ENCODE results near the gene EPHB2.

Gene EPHB2

GRCh38 chr1:22814176-22815042 is 103.8 kb downstream of the EPHB2 start:
- Histone ChIP-seq H3K36me3 (ENCODE audit: low read depth) (no peaks in the 10 kb centered on the region), H3K27me3 (ENCODE audit: insufficient read depth, poor library complexity, severe bottlenecking) (no peaks in the 10 kb centered on the region), H3K27ac (ENCODE audit: poor library complexity, severe bottlenecking) (no peak overlapping the region), H3K4me3 (ENCODE audit: severe bottlenecking) (no peak overlapping the region), H3K9me3 (ENCODE audit: severe bottlenecking) (no peaks in the 10 kb centered on the region), H3K4me1 (ENCODE audit: insufficient read depth, poor library complexity, severe bottlenecking) (peaks cover 6% of the 10 kb centered on the region)
- TF ChIP-seq CTCF (IDR thresholded peaks at IDR 0.05; ENCODE audit: poor library complexity, severe bottlenecking), result no peak
- ATAC-seq (ENCODE audit: low read depth), result no peak
- no peak for DNase-seq (ENCODE audit: low spot score)

GRCh38 chr1:22815043-22815365 is 104.4 kb downstream of the EPHB2 start:
- Histone ChIP-seq H3K27me3 (ENCODE audit: insufficient read depth, poor library complexity, severe bottlenecking) (no peaks in the 10 kb centered on the region), H3K4me1 (ENCODE audit: insufficient read depth, poor library complexity, severe bottlenecking) (peaks cover 6% of the 10 kb centered on the region), H3K4me3 (ENCODE audit: severe bottlenecking) (no peak overlapping the region), H3K36me3 (ENCODE audit: low read depth) (no peaks in the 10 kb centered on the region), H3K9me3 (ENCODE audit: severe bottlenecking) (no peaks in the 10 kb centered on the region), H3K27ac (ENCODE audit: poor library complexity, severe bottlenecking) (no peak overlapping the region)
- no peak for TF ChIP-seq CTCF (IDR thresholded peaks at IDR 0.05; ENCODE audit: poor library complexity, severe bottlenecking)
- ATAC-seq (ENCODE audit: low read depth) (no peak), DNase-seq (ENCODE audit: low spot score) (no peak)

DNA sequence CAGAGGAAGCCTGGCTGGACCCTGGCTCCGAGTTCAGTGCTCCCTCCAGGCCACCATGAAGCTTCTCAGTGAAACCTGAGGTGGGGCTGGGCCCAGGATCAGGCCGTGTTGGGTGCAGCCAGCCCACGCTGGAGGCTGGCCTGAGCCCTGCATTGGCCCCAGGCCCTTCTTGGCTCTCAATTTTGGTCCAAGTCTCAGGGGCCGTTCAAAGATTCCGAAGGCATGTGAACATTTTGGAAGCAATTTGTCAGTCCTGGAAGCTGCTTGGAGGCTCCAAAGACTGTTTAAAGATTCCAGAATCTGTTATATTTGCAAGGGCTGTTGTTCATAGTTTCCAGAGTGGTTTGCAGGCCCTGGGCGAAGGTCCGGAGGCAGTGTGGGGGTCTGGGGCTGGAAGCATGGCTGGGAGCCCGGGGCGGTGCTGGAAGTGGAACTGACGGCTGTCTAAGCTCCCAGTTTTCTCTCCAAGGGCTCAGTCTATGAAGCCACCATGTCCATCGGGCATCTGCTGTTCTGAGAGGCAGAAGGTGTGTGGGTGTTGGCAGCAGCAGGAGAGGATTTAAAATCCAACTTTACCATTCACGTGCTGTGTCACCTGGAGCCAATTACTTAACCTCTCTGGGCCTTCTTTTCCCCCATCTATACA is 104.9 kb downstream of the EPHB2 start:
- Histone ChIP-seq H3K4me3 (ENCODE audit: severe bottlenecking) (no peak overlapping the region), H3K4me1 (ENCODE audit: insufficient read depth, poor library complexity, severe bottlenecking) (peaks cover 6% of the 10 kb centered on the region), H3K36me3 (ENCODE audit: low read depth) (no peaks in the 10 kb centered on the region), H3K27me3 (ENCODE audit: insufficient read depth, poor library complexity, severe bottlenecking) (no peaks in the 10 kb centered on the region), H3K9me3 (ENCODE audit: severe bottlenecking) (no peaks in the 10 kb centered on the region), H3K27ac (ENCODE audit: poor library complexity, severe bottlenecking) (no peak overlapping the region)
- DNase-seq (ENCODE audit: low spot score), result no peak
- TF ChIP-seq CTCF (IDR thresholded peaks at IDR 0.05; ENCODE audit: poor library complexity, severe bottlenecking), result no peak
- ATAC-seq (ENCODE audit: low read depth), result no peak

GRCh38 chr1:22816067-22816775 is 105.6 kb downstream of the EPHB2 start:
- Histone ChIP-seq H3K27me3 (ENCODE audit: insufficient read depth, poor library complexity, severe bottlenecking) (no peaks in the 10 kb centered on the region), H3K27ac (ENCODE audit: poor library complexity, severe bottlenecking) (no peak overlapping the region), H3K4me1 (ENCODE audit: insufficient read depth, poor library complexity, severe bottlenecking) (peaks cover 6% of the 10 kb centered on the region), H3K9me3 (ENCODE audit: severe bottlenecking) (no peaks in the 10 kb centered on the region), H3K4me3 (ENCODE audit: severe bottlenecking) (no peak overlapping the region), H3K36me3 (ENCODE audit: low read depth) (no peaks in the 10 kb centered on the region)
- DNase-seq (ENCODE audit: low spot score) (no peak), ATAC-seq (ENCODE audit: low read depth) (no peak)
- no peak for TF ChIP-seq CTCF (IDR thresholded peaks at IDR 0.05; ENCODE audit: poor library complexity, severe bottlenecking)
